ENCODE measurements around the gene SLC5A2.

- no peak for TF ChIP-seq CTCF (IDR thresholded peaks at IDR 0.05; ENCODE audit: borderline replicate concordance, extremely low read depth, low read length, poor library complexity, severe bottlenecking)
- TF ChIP-seq EZH2 (IDR thresholded peaks at IDR 0.05; ENCODE audit: borderline replicate concordance, low read depth, low read length, severe bottlenecking): no peak
Observed at GRCh38 chr16:31486045-31486444, 3.1 kb downstream of the SLC5A2 start.

Data from DND-41 (cell line).